ENCODE measurements around the gene IRF4. TPM values are rescaled to one million over a fixed set of nuclear protein-coding genes. Genes with fewer than 3 reads are reported as not detected.

Gene IRF4
- total RNA-seq, 2 donors from 2014 or later, result 1.1 to 1.8 TPM

DNA sequence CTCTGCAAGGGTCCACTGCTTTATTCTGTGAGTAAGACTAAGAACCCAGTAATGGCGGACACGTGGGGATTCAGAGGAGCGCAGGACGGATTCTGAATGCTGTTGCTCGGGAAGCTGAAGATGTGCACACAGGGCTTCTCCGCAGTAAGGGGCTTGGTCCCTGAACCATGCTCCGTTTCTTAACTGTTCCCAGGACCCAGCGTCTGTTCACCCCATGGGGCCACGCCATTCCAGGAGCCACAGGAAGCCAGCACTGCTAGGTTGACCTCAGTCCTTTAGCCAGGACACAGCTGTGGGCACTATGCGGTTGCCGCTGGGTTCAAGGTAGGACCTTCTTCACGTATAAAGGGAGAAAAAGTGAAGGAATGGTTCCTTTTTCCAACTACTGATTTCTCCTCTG, 59.8 kb downstream of the IRF4 start:
- DNase-seq (ENCODE audit: low spot score) (no peak), ATAC-seq (ENCODE audit: insufficient number of reproducible peaks, low FRiP score, low read depth) (no peak)
- no peaks in the 10 kb centered on the region for H3K9me3 ChIP-seq
- TF ChIP-seq, protein P1, sequence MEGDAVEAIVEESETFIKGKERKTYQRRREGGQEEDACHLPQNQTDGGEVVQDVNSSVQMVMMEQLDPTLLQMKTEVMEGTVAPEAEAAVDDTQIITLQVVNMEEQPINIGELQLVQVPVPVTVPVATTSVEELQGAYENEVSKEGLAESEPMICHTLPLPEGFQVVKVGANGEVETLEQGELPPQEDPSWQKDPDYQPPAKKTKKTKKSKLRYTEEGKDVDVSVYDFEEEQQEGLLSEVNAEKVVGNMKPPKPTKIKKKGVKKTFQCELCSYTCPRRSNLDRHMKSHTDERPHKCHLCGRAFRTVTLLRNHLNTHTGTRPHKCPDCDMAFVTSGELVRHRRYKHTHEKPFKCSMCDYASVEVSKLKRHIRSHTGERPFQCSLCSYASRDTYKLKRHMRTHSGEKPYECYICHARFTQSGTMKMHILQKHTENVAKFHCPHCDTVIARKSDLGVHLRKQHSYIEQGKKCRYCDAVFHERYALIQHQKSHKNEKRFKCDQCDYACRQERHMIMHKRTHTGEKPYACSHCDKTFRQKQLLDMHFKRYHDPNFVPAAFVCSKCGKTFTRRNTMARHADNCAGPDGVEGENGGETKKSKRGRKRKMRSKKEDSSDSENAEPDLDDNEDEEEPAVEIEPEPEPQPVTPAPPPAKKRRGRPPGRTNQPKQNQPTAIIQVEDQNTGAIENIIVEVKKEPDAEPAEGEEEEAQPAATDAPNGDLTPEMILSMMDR (IDR thresholded peaks at IDR 0.05), result no peak
- H3K27me3 ChIP-seq (replicated peaks; ENCODE audit: insufficient read depth), result no peaks in the 10 kb centered on the region
- no peaks in the 10 kb centered on the region for H3K4me1 ChIP-seq (ENCODE audit: control insufficient read depth in 1 of 2, low read depth in 2 of 2)
- H3K4me3 ChIP-seq, result no peak overlapping the region
- H3K36me3 ChIP-seq, result no peaks in the 10 kb centered on the region
- H3K27ac ChIP-seq, result no peak overlapping the region

DNA sequence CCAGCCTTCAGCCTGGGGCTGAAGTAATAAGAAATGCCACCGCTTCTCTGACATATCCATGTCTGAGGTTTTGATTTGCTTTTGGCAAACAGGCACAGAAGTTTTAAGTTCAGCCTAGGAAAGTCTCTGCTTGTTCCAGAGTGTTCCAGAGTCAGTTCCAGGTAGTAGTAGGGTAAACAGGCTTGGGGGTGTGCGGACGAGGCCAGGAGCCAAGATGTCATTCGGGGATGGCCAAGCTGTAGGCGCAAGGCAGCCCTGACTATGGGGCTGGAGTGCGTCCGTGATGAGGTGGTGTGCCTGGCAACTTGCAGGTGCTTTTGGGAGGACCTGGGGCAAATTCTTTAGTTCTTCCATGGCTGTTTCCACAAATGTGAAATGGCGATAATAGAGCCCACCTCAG, 60.3 kb downstream of the IRF4 start:
- Histone ChIP-seq H3K27ac (no peak overlapping the region), H3K27me3 (replicated peaks; ENCODE audit: insufficient read depth) (no peaks in the 10 kb centered on the region), H3K36me3 (no peaks in the 10 kb centered on the region), H3K4me1 (ENCODE audit: control insufficient read depth in 1 of 2, low read depth in 2 of 2) (no peaks in the 10 kb centered on the region), H3K9me3 (no peaks in the 10 kb centered on the region), H3K4me3 (no peak overlapping the region)
- TF ChIP-seq, protein P1 (IDR thresholded peaks at IDR 0.05), result no peak
- ATAC-seq (ENCODE audit: insufficient number of reproducible peaks, low FRiP score, low read depth) (no peak), DNase-seq (ENCODE audit: low spot score) (no peak)

DNA sequence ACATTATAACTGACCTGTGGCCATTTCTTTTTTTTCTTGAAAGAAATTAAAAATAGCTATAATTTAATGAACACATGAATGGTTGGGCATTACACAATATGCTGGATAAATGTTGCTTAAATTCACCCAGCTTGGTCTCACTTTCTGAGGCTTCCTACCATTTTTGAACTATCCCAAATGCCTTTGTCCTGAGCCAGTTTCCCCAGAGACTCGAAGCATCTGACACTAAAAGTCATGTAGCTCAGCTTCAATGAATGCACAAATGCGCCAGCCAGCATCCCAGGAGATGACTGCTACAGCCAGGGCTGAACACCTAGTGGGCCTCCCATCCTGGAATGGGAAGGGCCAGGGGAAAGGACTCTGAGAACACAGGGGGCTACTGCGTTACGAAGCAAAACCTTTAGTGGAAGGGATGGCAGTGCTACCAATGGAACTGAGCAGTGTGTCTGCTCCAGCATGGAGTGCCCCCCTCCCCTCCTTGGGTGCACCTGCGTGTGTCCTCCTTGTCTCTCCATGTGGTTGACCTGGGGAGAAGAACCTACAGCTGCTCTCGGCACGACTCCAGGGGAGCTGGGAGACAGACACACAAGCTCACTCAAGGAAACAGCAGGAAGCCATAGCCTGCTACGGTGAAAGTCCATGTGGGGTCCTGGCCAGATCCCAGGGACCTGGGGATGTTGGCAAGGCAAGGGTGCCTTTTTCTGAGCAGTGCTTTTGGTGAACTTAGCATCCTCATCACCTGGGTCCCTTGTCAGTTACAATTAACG, 60.9 kb downstream of the IRF4 start:
- TF ChIP-seq, protein P1 (IDR thresholded peaks at IDR 0.05), result no peak
- no peak for DNase-seq (ENCODE audit: low spot score)
- Histone ChIP-seq H3K9me3 (no peaks in the 10 kb centered on the region), H3K4me3 (no peak overlapping the region), H3K27me3 (replicated peaks; ENCODE audit: insufficient read depth) (no peaks in the 10 kb centered on the region), H3K4me1 (ENCODE audit: control insufficient read depth in 1 of 2, low read depth in 2 of 2) (no peaks in the 10 kb centered on the region), H3K27ac (no peak overlapping the region), H3K36me3 (no peaks in the 10 kb centered on the region)
- no peak for ATAC-seq (ENCODE audit: insufficient number of reproducible peaks, low FRiP score, low read depth)

DNA sequence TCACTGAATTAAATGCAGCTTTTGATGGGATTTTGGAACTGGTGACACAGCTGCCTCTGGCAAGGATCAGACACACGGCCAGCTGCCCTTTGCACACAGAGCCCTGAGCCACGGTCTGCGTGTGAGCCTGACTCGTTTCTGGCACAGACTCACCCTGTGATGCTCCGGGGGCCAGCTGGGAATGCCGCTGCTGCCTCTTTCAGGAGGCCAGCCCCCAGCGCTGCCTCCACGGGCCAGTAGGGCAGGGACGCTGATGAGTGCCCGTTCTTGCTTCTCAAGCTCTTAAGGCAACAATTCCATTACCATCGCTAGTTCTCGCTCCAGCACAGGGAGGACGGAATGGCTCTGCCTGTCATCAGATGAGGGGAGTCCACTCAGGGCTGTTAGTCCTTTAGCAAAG, 61.6 kb downstream of the IRF4 start:
- Histone ChIP-seq H3K36me3 (no peaks in the 10 kb centered on the region), H3K4me3 (no peak overlapping the region), H3K27me3 (replicated peaks; ENCODE audit: insufficient read depth) (no peaks in the 10 kb centered on the region), H3K9me3 (no peaks in the 10 kb centered on the region), H3K27ac (no peak overlapping the region), H3K4me1 (ENCODE audit: control insufficient read depth in 1 of 2, low read depth in 2 of 2) (no peaks in the 10 kb centered on the region)
- DNase-seq (ENCODE audit: low spot score) (no peak), ATAC-seq (ENCODE audit: insufficient number of reproducible peaks, low FRiP score, low read depth) (no peak)
- TF ChIP-seq, protein P1 (IDR thresholded peaks at IDR 0.05), result no peak

DNA sequence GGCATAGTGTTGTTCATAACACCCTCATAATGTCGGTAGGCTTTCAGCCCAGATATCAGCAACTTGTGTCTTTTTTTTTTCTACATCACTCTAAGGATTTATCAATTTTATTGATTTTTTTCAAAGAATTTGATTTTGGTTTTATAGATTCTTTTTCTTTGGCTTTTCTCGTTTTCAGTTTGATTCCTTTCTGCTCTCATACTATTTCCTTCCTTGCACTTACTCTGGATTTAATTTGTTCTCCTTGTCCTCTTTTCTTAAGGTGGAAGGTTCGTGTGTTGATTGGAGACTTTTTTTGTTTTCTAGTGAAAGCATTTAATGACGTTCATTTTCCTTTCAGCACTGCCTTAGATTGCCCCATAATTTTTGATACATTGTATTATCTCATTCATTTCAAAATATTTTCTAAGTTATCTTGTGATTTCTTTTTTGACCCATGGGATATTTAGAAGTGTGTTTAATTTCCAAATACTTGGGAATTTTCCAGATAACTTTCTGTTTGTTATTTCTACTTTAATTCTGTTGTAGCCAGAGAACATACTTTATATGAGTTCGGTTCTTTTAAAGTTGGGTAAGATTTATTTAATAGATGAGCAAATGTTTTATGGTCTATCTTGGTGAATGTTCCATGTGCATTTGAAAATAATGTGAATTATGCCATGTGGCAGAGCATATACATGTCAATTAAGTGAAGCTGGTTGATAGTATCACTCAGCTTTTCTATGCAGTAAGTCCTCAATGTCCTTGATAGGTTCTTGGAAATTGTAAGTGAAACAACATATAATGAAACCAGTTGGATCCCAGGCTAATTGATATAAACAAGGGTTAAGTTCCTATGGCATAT, 62.8 kb downstream of the IRF4 start:
- Histone ChIP-seq H3K36me3 (no peaks in the 10 kb centered on the region), H3K27ac (no peak overlapping the region), H3K27me3 (replicated peaks; ENCODE audit: insufficient read depth) (no peaks in the 10 kb centered on the region), H3K4me1 (ENCODE audit: control insufficient read depth in 1 of 2, low read depth in 2 of 2) (no peaks in the 10 kb centered on the region), H3K4me3 (no peak overlapping the region), H3K9me3 (no peaks in the 10 kb centered on the region)
- no peak for ATAC-seq (ENCODE audit: insufficient number of reproducible peaks, low FRiP score, low read depth)
- no peak for DNase-seq (ENCODE audit: low spot score)
- TF ChIP-seq, protein P1 (IDR thresholded peaks at IDR 0.05), result no peak
